Stimulated activated CD4-positive, alpha-beta T cell treated with anti-CD3 and anti-CD28 coated beads, Interleukin-4, amount 100 ng/mL, for 4 hours (primary cell): Measurements from ENCODE around the gene PDCD1.
"Not testable (repeated sequence)": the region's sequence is repeated elsewhere in the genome, so short reads cannot be mapped to it uniquely, and the experiment has no call there.

Source experiments
- DNase-seq, 2 experiments: peaks; one replicate each; pipeline ENCODE4 v3.0.0-alpha.2; 2020

PDCD1 gene

DNA sequence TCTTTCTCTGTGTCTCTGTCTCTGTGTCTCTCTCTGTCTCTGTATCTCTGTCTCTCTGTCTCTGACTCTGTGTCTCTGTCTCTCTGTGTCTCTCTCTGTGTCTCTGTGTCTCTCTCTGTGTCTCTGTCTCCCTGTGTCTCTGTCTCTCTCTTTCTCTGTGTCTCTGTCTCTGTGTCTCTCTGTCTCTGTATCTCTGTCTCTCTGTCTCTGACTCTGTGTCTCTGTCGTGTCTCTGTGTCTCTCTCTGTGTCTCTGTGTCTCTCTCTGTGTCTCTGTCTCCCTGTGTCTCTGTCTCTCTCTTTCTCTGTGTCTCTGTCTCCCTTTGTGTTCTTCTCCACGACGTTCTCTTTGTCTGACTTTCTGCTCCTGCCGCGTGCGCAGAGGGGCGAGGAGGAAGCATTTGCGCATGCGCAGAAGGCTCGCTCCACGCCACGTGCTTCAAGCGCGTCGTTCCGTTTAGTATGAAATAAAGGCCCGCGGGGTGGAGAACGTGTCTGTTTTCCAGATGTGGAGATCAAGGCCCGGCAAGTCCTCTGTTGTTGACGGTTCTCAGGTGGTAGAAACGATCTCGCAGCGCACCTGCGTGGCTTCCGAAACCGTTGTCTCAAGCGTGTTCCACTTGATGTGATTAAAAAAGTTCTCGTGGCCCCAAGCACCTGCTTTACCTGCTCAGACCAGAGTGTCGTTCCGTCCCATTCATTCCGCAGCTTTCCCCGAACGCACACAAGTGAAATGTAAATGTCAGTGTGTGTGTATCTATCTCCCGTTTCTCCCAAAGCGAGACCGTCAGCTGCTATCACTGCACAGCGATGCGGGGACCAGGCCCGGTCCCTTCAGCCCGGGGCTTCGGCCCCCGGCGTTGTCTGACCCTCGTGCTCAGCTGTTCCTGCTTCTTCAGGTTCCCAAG is 34.9 kb downstream of the PDCD1 start:
- DNase-seq, result not testable (repeated sequence)

DNA sequence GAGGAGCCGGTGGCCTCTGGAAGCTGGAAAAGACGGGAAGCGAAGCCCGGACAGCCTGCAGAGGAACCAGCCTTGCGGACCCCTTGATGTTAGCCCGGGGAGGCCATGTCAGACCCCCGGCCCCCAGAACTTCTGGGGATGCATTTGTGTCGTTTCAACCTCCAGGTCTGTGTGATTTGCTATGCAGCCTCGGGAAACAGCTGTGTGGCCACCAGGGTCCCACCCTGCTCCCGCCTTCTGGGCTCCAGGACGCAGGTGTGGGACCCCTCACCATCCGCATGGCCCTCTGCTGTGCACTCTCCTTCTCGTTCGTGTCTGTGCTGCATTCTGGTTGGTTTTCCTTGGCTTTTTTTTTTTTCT is 36.5 kb downstream of the PDCD1 start:
- DNase-seq, result no peak

DNA sequence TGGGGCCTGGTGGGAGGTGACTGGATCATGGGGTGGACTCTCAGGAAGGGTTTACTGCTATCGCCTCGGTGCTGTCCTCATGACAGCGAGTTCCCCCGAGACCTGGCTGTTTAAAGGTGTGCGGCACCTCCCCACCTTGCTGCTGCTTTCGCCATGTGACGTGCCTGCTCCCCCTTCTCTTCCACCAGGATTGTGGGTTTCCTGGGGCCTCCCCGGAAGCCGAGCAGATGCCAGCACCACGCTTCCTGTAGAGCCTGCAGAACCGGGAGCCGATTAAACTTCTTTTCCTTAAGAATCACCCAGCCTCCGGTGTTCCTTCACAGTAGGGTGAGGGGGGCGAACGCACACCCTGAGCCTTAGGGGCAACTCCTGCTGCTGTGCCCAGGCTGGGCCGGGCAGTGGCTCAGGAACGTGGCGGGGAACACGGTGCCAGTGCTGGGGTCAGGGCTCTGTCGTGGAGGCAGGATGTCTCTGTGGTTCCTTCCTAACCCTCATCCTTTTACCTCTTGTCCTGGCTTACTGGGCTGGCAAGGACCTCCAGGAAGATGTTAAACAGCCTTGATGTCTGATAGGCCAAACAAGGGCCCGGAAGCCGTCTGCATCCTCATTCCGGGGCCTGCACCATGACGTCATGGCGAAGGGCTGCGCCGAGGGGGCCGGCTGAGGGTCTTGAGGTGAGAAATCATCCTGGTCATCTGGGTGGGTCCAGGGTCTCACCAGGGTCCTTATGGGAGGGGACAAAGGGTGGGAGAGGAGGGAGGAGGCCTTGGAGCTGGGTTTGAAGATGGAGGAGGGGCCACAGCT is 37.0 kb downstream of the PDCD1 start:
- DNase-seq, result no peak

DNA sequence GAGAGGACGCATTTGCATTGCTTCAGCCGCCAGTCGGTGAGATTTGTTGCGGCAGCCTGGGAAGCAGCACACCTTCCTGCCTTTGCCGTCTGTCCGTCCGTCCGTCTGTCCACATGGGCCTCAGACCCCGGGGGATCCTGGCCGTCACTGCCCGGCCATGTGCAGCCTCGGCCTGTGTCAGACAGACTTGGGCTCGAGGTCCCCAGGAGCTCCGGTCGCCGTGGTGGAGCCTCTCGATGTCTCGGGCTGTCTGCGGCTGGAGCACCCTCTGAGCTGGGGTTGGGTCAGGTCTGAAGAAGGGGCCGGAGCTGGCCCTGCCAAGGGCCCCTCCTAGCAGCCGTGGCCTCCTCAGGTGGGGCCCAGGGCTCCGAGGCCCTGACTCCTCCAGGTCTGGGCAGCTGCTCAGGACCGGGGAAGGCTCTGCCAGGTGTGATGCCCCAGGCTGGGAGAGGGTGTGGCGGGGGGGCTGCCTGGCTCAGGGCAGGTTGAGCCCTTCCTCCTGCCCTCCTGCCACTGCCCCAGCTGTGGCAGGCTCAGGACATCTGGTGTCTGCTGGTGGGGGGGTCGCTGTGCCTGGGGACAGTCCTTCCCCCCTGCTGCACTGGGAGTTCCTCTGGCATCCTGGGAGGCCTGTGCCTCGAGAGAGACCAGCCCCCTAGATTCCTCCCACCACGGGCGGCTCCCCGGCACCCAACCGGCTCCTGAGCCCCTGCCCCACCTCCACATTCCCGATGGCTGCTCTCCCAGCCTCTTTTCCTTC is 37.9 kb downstream of the PDCD1 start:
- no peak for DNase-seq

DNA sequence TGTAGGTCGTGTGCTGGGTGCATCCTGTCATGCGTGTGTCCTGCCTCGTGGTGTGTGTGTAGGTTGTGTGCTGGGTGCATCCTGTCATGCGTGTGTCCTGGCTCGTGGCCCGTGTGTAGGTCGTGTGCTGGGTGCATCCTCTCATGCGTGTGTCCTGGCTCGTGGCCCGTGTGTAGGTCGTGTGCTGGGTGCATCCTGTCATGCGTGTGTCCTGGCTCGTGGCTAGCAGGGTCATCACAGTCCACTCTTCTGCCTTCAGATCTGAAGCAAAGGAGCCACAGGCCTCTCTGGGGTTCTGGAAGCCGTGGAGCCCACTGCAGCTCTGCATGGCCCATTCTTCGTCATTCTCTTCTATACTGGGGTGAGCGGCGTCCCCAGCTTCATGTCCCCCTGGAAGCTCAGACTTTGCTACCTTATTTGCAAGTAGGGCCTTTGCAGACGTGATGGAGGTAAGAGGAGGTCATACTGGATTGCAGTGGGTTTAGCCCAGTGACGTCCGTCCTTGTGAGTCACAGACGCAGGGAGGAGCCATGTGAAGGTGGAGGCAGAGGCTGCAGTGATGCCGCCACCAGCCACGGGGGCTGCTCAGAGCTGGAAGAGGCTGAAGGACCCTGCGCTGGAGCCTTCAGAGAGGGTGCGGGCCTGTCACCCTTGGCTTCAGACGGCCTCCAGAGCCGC is 38.6 kb downstream of the PDCD1 start:
- not testable (repeated sequence) for DNase-seq

DNA sequence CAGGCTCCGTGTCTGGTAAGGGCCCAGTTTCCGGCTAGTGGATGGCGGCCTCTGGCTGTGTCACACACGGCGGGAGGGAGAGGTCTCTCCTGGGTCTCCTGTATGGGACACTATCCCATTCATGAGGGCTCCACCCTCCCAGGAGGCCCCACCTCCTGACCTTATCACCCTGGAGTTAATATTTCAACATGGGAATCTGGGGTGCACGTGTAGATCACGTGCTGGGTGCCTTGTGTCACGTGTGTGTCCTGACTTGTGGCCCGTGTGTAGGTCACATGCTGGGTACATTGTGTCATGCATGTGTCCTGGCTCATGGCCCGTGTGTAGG is 39.8 kb downstream of the PDCD1 start:
- DNase-seq, result no peak

DNA sequence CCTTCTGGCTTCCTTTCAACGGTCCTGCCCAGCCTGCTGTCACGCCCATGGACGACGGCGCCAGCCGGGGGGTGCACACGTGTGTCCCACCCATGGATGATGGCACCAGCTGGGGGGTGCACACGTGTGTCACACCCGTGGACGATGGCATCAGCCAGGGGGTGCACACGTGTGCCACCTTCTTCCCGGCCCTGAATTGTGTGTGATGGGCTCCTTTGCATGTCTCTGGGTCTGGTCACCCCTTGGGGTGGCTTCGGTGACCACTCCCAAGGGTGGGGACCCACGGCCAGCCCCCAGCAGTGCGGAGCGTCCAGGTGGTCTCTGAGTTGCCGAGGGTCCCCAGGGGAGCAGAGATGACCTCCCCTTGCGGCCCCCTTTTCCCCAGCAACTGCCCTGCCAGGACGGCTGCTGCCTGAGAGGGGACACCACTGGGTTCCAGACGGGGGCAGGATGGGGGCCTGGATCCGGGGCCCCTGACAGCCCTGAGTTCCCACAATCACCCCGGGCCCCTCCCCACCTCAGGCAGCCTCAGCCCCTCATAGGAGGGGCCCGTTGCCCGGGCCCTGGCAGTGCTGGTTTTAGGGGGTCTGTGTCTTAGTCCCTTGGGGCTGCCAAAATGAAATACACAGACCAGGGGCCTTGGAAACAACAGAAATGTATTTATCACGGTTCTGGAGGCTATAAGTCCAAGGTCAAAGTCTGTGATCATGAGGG is 40.3 kb downstream of the PDCD1 start:
- no peak for DNase-seq

DNA sequence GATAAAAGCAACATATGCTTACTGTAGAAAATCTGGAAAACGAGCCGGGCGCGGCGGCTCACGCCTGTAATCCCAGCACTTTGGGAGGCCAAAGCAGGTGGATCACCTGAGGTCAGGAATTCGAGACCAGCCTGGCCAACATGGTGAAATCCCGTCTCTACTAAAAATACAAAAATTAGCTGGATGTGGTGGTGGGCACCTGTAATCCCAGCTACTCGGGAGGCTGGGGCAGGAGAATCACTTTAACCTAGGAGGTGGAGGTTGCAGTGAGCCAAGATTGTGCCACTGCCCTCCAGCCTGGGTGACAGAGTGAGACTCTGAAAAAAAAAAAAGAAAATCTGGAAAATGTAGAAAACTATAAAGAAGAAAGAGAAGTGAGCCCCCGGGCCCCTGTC is 40.9 kb downstream of the PDCD1 start:
- not testable (repeated sequence) for DNase-seq

DNA sequence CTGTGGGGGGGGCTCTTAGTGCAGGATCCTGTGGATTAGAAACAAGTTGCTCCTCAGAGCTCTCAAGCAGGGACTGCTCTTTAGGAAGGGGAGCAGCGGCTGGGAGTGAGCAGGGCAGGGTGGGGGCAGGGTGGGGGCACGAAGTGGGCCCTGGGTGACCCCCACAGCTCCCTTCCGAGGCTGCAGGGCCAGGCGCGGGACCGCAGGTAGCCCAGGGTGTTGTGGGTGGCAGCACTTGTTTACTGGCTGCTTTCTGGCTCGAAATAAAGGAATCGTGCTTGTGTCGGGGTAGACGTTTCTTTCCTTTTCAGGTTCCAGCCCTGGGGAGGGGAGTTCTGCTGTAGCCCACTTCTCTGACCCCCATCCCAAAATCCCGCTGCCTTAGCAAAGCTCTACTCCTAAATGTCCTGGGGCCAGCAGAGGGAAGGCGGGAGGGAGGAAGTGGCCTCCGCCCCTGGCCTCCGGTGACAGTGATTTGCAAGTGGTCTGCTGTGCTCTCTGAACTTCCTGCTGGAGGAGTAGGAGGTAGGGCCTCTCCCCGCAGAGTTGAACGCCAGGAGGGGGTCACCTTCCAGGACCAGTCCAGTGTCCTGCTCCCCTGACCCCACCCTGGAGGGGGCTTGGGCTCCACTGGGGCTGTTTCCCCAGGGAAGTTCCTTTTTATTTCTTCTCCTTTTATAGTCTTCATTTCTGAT is 41.4 kb downstream of the PDCD1 start:
- DNase-seq, result no peak

DNA sequence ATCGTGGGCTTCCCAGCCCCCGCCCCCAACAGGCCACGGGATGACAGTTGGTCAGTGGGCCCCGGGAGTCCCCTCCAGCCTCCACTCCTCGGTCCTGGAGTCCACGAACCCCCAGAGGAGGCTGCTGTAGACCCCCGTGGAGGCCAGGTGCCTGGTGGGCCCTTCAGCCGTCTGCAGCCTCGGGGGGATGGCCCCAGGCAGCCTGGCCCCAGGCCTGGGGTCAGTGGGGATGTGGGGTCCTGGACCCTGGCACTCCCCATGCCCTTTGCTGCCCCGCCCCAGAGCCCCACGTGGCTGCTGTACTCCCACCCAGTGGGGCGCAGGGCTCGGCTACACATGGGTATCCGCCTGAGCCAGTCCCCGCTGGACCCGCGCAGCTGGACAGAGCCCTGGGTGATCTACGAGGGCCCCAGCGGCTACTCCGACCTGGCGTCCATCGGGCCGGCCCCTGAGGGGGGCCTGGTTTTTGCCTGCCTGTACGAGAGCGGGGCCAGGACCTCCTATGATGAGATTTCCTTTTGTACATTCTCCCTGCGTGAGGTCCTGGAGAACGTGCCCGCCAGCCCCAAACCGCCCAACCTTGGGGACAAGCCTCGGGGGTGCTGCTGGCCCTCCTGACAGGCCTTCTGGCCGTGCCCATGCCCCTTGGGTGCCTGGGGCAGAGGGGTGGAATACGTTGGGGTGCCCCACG is 42.1 kb downstream of the PDCD1 start:
- DNase-seq, result no peak

DNA sequence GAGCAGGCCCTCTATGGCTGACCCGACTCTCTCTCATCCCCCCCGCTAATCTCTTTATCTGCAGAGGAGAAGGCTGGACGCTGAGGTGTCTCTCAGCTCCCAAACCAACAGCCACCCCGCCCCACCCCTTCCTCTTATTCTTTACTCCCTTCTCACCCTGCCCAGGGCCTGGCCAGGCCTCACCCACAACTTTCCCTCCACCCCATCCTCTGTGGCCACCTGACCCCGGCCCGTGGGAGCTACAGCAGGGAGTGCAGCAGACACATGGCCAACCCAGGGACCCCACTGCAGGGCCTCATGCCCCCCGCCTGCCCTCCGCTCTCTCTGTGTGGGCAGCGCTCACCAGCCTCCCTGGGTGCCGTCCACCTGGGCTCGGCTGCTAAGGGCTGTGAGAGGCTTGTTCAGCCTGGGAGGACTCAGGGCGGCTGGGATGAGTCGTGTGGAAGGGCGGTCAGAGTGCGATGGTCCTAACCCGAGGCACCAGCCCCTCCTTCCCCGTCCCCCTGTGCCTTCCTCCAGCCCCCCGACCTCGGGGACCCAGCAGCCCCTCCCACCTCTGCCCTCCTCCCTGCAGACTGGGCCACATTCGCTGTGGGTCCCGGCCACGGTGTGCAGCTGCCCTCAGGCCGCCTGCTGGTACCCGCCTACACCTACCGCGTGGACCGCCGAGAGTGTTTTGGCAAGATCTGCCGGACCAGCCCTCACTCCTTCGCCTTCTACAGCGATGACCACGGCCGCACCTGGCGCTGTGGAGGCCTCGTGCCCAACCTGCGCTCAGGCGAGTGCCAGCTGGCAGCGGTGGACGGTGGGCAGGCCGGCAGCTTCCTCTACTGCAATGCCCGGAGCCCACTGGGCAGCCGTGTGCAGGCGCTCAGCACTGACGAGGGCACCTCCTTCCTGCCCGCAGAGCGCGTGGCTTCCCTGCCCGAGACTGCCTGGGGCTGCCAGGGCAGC is 42.9 kb downstream of the PDCD1 start:
- DNase-seq, result no peak

DNA sequence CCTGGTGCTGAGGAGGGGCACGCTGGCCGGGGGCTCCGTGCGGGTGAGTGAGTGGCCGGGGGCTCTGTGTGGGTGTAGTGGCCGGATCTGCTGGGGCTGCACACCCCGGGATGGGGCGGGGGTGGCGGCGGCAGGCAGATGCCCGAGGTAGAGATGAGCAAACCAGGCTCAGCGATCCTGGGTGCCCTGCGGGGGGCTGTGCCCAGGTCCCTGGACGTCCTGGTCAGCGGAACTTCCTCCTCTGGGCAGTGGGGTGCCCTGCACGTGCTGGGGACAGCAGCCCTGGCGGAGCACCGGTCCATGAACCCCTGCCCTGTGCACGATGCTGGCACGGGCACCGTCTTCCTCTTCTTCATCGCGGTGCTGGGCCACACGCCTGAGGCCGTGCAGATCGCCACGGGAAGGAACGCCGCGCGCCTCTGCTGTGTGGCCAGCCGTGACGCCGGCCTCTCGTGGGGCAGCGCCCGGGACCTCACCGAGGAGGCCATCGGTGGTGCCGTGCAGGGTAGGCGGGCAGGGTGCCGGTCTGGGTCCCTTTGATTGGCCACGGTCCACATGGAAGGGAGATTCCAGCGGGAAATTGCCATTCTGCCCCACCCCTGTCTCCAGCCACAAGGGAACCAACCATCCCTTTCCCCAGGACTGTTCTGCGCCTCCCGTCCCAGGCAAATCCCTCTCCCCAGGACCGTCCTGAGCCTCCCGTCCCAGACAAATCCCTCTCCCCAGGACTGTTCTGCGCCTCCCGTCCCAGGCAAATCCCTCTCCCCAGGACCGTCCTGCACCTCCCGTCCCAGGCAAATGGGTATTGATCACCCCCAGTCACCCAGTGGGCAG is 43.8 kb downstream of the PDCD1 start:
- no peak for DNase-seq

DNA sequence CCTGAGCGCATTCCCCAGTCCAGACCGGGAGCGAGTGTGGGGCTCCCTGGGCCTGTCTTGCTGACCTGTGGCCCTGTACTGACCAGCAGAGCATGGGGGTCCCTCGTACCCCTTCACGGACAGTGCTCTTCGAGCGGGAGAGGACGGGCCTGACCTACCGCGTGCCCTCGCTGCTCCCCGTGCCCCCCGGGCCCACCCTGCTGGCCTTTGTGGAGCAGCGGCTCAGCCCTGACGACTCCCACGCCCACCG is 44.4 kb downstream of the PDCD1 start:
- no peak for DNase-seq

DNA sequence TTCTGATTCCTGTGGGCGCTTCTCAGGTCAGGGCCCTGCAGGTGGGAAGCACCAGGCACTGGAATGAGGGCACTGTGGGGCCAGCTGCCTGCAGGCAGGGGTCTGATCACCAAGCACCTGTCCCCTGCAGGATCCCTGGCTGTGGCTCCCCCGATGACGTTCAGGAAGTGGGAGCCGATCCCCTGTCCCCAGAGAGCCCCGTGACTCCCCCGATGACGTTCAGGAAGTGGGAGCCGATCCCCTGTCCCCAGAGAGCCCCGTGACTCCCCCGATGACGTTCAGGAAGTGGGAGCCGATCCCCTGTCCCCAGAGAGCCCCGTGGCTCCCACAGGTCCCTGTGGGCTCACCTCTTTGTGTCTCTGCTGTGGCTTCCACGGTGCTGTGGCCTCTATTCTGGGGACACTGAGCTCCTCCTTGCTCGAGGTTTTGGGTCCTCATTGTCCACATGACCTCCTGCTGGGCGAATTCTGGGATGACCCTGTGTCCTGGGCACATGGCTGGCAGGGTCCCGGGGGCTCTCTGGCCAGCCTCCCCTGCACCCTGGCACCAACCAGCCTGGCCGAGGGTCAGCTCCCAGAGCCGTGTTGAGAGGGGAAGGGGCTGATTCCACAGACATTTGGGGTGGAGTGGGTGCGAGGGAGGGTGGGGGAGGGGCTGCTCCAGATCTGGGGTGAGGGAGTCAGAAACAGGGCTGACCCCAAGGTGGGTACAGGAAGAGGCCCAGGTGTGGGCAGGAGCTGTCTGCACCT is 44.9 kb downstream of the PDCD1 start:
- no peak for DNase-seq

DNA sequence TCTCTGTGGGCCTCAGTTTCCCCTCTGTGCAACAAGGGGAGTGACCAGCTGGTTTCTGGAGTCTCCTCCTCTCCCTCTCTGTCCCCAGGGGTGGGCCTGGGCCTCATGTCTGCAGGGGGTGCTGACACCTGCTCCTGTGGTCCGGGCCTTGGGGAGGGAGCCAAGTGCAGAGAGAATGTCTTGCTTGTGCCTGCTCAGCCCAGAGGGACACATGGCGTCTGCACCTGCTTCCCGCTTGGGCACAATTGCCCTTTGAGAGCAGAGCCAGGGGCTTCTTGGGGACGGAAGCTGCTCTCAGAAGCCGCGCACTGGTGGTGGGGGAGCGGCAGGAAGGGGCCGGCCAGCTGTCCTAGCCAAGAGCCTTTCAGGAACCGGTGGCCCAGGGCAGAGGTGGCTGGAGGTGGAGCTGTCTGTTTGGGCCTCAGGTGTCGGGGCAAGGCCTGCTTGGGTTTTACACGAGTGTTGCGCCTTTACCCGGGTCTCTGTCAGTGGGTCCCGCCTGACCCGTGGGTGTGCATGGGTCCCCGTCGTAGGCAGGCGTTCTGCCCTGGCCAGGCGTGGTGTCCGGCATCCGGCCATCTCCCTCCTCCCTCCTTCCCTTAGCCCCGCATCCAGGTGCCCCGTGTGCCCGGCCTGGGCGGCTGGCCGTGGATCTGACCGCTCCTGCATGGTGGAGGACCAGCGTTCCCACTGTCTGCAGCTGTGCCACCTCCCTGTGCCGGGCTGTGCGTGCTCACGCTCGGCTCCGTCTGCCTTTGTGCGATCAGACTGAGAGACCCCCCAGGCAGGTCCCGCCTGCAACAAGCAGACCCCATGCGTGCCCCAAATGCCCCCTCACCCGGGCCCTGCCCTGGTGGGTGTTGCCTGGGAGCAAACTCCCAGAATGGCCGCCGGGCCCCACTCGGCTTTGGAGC is 45.7 kb downstream of the PDCD1 start:
- no peak for DNase-seq

DNA sequence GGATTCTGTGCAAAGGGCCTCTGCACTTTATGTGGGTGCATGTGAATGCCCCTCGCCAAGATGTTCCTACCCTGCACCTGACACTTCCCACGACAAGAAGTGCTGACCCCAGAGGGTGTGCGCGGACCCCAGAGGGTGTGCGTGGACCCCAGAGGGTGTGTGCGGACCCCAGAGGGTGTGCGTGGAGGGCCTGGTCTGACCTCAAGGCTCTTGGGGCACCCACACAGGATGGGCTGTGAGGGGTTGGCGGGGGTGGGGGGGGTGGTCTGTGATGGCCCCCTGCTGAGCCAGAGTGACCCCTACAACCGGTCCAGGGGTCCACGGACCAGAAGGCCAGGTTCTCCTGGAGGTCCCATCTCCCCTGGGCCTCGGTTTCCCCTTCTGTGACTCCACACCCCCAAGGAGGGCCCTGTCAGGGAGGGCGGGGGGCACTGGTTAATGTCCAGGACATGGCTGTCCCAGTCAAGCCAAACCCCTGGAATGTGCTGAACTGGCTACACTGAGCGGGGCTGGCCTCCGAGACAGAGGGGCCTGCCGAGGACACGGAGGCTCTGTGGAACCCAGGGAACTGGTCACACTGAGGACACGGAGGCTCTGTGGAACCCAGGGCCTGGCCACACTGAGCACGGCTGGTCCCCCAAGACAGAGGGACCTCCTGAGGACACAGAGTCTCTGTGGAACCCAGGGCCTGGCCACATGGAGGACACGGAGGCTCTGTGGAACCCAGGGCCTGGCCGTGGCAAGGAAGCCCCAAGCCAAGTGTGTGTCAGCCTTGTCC is 46.6 kb downstream of the PDCD1 start:
- DNase-seq, result no peak
